ENCODE results near the gene SLC16A8. TPM values are rescaled to one million over a fixed set of nuclear protein-coding genes. Genes with fewer than 3 reads are reported as not detected.
A peak's percentile ranks its signal among the peaks of the same experiment; 100 is the strongest.

The SLC16A8 gene
- total RNA-seq, 2 experiments from 2014 or later: not detected

DNA sequence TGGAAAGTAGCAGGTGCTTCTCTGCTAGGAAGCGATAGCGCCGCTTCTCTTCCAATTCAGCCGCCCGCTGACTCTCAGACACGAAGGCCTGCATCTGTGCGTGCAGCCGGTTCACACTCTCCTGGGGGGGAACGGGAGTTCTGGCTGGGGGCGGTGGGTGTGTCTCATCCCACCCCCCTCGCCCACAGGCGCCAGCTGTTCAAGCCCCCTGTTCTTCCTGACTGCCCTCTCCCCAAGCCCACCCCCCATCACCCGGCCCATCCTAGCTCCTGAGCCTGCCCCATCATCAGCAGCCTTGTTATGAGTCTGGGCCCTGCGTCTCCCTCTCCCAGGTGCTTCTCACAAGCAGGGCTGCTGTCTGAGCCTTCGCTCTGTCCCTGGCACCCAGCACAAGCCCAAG lies 13.1 kb upstream of the SLC16A8 start:
- H3K36me3 Mint-ChIP-seq (ENCODE audit: low read depth): peaks cover 17% of the 10 kb centered on the region
- peak in 1 of 14 experiments; percentile 14 for DNase-seq
- H3K9me3 Mint-ChIP-seq: no peaks in the 10 kb centered on the region
- H3K4me3 Mint-ChIP-seq: no peak overlapping the region
- peaks cover 4% of the 10 kb centered on the region for H3K4me1 Mint-ChIP-seq (ENCODE audit: low read depth)
- Histone ChIP-seq H3K27ac (ENCODE audit: low read depth in 1 of 2, low read length in 2 of 2) (no peak overlapping the region), H3K4me1 (ENCODE audit: insufficient read depth, low read length) (no peaks in the 10 kb centered on the region), H3K36me3 (ENCODE audit: insufficient read depth, low read length) (no peaks in the 10 kb centered on the region), H3K9me3 (ENCODE audit: control insufficient read depth in 1 of 2, insufficient read depth in 1 of 2, low read length in 2 of 2) (no peaks in the 10 kb centered on the region), H3K27me3 (ENCODE audit: control insufficient read depth in 1 of 2, insufficient read depth in 2 of 2, low read length in 2 of 2) (no peaks in the 10 kb centered on the region), H3K4me3 (ENCODE audit: low read length) (no peak overlapping the region)
- ChIA-PET CTCF (interaction anchor here (1.1 kb wide), 1 partner anchor 234 kb away, joined by 3 read pairs; no protein-coding TSS in a partner anchor), POLR2A (no interaction called here)
- ATAC-seq (ENCODE audit: poor library complexity): no peak
- intact Hi-C loops (cut with DNase I, micrococcal nuclease): no loop called here
- TF ChIP-seq, protein P1, sequence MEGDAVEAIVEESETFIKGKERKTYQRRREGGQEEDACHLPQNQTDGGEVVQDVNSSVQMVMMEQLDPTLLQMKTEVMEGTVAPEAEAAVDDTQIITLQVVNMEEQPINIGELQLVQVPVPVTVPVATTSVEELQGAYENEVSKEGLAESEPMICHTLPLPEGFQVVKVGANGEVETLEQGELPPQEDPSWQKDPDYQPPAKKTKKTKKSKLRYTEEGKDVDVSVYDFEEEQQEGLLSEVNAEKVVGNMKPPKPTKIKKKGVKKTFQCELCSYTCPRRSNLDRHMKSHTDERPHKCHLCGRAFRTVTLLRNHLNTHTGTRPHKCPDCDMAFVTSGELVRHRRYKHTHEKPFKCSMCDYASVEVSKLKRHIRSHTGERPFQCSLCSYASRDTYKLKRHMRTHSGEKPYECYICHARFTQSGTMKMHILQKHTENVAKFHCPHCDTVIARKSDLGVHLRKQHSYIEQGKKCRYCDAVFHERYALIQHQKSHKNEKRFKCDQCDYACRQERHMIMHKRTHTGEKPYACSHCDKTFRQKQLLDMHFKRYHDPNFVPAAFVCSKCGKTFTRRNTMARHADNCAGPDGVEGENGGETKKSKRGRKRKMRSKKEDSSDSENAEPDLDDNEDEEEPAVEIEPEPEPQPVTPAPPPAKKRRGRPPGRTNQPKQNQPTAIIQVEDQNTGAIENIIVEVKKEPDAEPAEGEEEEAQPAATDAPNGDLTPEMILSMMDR (IDR thresholded peaks at IDR 0.05): no peak
- no peaks in the 10 kb centered on the region for H3K27me3 Mint-ChIP-seq
- no peak overlapping the region for H3K27ac Mint-ChIP-seq

DNA sequence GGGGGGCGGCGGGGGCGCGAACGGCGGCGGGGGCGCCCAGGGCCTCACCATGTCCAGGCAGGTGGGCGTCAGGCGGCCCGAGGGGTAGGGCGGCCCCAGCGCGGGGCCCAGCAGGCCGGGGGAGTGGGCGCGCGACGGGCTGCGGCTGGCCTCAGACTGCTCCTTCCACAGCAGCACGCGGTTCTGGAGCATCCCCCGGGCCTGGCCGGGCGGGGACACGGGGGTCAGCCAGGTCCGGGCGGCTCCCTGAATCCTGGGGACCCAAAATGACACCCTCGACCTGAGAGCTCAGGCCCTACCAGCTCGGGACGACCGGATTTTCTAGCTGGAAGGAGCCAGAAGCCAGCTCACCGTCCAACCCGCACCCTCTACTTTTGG lies 5.5 kb upstream of the SLC16A8 start:
- ATAC-seq (ENCODE audit: poor library complexity): no peak
- intact Hi-C loops (cut with DNase I, micrococcal nuclease): no loop called here
- Histone ChIP-seq H3K27me3 (ENCODE audit: control insufficient read depth in 1 of 2, insufficient read depth in 2 of 2, low read length in 2 of 2) (peaks cover 6 to 11% of the 10 kb centered on the region in 2 experiments), H3K4me1 (ENCODE audit: insufficient read depth, low read length) (no peaks in the 10 kb centered on the region), H3K36me3 (ENCODE audit: insufficient read depth, low read length) (no peaks in the 10 kb centered on the region), H3K27ac (ENCODE audit: low read depth in 1 of 2, low read length in 2 of 2) (no peak overlapping the region), H3K4me3 (ENCODE audit: low read length) (no peak overlapping the region), H3K9me3 (ENCODE audit: control insufficient read depth in 1 of 2, insufficient read depth in 1 of 2, low read length in 2 of 2) (no peaks in the 10 kb centered on the region)
- no peak for DNase-seq
- Mint-ChIP-seq H3K36me3 (ENCODE audit: low read depth) (peaks cover 17% of the 10 kb centered on the region), H3K27me3 (peaks cover 28% of the 10 kb centered on the region), H3K4me1 (ENCODE audit: low read depth) (no peaks in the 10 kb centered on the region), H3K27ac (no peak overlapping the region), H3K4me3 (no peak overlapping the region), H3K9me3 (no peaks in the 10 kb centered on the region)
- TF ChIP-seq, protein P1 (IDR thresholded peaks at IDR 0.05): no peak
- CTCF ChIA-PET: no interaction called here
- POLR2A ChIA-PET: no interaction called here

DNA sequence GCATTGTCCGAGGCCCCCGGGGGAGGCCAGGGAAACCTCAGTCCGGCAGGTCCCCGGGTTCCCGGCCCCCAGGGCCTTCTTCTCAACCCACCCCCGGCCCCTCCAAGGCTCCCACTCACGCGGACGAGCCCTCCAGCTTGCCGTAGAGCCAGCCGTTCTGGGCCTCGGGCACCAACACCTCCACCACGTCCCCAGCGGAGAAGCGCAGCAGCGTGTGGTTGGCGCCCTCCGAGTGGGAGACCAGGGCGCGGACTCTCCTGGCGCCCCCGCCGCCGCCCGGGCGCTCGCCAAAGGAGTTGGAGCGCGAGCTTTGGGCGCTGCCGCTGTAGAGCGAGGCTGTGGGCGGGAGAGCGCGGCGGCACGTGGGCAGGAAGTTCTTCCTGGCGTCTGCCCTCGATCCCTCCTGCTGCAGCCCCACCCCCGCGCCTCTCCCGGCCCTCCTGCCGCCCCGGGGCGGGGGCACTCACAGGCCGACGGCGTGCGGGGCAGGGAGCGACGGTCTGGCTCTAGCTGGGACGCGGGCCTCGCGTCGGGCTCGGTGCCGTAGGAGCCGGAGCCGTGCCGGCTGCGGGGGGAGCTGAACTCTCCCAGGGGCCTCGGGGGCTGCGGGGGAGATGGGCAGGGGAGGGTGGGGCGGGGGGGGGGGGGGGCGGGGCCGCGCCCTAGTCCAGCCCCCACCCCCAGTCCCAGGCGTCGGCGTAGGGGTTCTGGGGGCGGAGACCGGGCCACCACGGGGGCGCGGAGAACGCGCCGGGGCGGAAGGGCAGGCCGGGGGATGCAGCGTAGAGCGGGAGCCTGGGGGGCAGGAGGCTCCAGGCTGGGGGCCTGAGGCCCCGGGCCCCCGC lies 4.9 kb upstream of the SLC16A8 start:
- intact Hi-C loops (cut with DNase I, micrococcal nuclease): no loop called here
- no peaks in the 10 kb centered on the region for H3K4me1 Mint-ChIP-seq (ENCODE audit: low read depth)
- no peak overlapping the region for H3K4me3 Mint-ChIP-seq
- H3K4me3 ChIP-seq (ENCODE audit: low read length): no peak overlapping the region
- DNase-seq (no peak), ATAC-seq (ENCODE audit: poor library complexity) (no peak)
- no peak overlapping the region for H3K27ac ChIP-seq (ENCODE audit: low read depth in 1 of 2, low read length in 2 of 2)
- peaks cover 28% of the 10 kb centered on the region for H3K27me3 Mint-ChIP-seq
- no peaks in the 10 kb centered on the region for H3K36me3 ChIP-seq (ENCODE audit: insufficient read depth, low read length)
- ChIA-PET POLR2A (no interaction called here), CTCF (no interaction called here)
- TF ChIP-seq, protein P1 (IDR thresholded peaks at IDR 0.05): no peak
- no peaks in the 10 kb centered on the region for H3K9me3 Mint-ChIP-seq
- H3K36me3 Mint-ChIP-seq (ENCODE audit: low read depth): peaks cover 14% of the 10 kb centered on the region
- H3K9me3 ChIP-seq (ENCODE audit: control insufficient read depth in 1 of 2, insufficient read depth in 1 of 2, low read length in 2 of 2): no peaks in the 10 kb centered on the region
- H3K27me3 ChIP-seq (ENCODE audit: control insufficient read depth in 1 of 2, insufficient read depth in 2 of 2, low read length in 2 of 2): peaks cover 6 to 11% of the 10 kb centered on the region in 2 experiments
- H3K27ac Mint-ChIP-seq: no peak overlapping the region
- no peaks in the 10 kb centered on the region for H3K4me1 ChIP-seq (ENCODE audit: insufficient read depth, low read length)
